Activated T-cell treated with anti-CD3 and anti-CD28 coated beads, Interleukin-2, amount 50 U/mL, for 1 hour (primary cell): ENCODE data around the gene MARVELD2.
"Not testable (repeated sequence)": the region's sequence is repeated elsewhere in the genome, so short reads cannot be mapped to it uniquely, and the experiment has no call there.

Experiments used
- DNase-seq: peaks from one replicate; pipeline ENCODE4 v3.0.0-alpha.2; 2020

Gene MARVELD2

GRCh38 chr5:69450116-69450515 lies 35.2 kb downstream of the MARVELD2 start:
- no peak for DNase-seq

GRCh38 chr5:69450527-69450926 lies 35.6 kb downstream of the MARVELD2 start:
- not testable (repeated sequence) for DNase-seq

GRCh38 chr5:69451941-69452647 lies 37.2 kb downstream of the MARVELD2 start:
- DNase-seq: no peak

GRCh38 chr5:69453487-69453886 lies 38.6 kb downstream of the MARVELD2 start:
- not testable (repeated sequence) for DNase-seq

GRCh38 chr5:69454460-69455249 lies 39.7 kb downstream of the MARVELD2 start:
- no peak for DNase-seq

GRCh38 chr5:69455428-69455988 lies 40.6 kb downstream of the MARVELD2 start:
- DNase-seq: not testable (repeated sequence)

- DNase-seq: no peak
Measured at GRCh38 chr5:69462170-69462569, 47.3 kb downstream of the MARVELD2 start.

GRCh38 chr5:69466375-69466774 lies 51.5 kb downstream of the MARVELD2 start:
- not testable (repeated sequence) for DNase-seq

- no peak for DNase-seq
Measured at GRCh38 chr5:69467442-69468225, 52.7 kb downstream of the MARVELD2 start.

GRCh38 chr5:69468631-69469030 lies 53.7 kb downstream of the MARVELD2 start:
- no peak for DNase-seq

- not testable (repeated sequence) for DNase-seq
Measured at GRCh38 chr5:69471516-69471915, 56.6 kb downstream of the MARVELD2 start.

- DNase-seq: not testable (repeated sequence)
Measured at GRCh38 chr5:69472535-69473143, 57.7 kb downstream of the MARVELD2 start.

GRCh38 chr5:69477170-69477569 lies 62.3 kb downstream of the MARVELD2 start:
- DNase-seq: no peak

- DNase-seq: not testable (repeated sequence)
Measured at GRCh38 chr5:69478296-69478695, 63.4 kb downstream of the MARVELD2 start.

- DNase-seq: no peak
Measured at GRCh38 chr5:69484891-69485290, 70.0 kb downstream of the MARVELD2 start.

GRCh38 chr5:69485471-69485870 lies 70.6 kb downstream of the MARVELD2 start:
- DNase-seq: no peak

- no peak for DNase-seq
Measured at GRCh38 chr5:69489246-69489645, 74.3 kb downstream of the MARVELD2 start.

GRCh38 chr5:69491027-69491426 lies 76.1 kb downstream of the MARVELD2 start:
- no peak for DNase-seq

GRCh38 chr5:69491838-69492390 lies 77.0 kb downstream of the MARVELD2 start:
- no peak for DNase-seq

GRCh38 chr5:69492391-69492922 lies 77.5 kb downstream of the MARVELD2 start, which contains the start of gene OCLN:
OCLN (plus strand) TSS chr5:69492790; CDS start chr5:69504245, 11,455 bp downstream.
- DNase-seq: no peak

GRCh38 chr5:69492923-69493395 lies 78.0 kb downstream of the MARVELD2 start:
- no peak for DNase-seq
